Measurements from ENCODE around the gene CSNK1D.

Gene CSNK1D

DNA sequence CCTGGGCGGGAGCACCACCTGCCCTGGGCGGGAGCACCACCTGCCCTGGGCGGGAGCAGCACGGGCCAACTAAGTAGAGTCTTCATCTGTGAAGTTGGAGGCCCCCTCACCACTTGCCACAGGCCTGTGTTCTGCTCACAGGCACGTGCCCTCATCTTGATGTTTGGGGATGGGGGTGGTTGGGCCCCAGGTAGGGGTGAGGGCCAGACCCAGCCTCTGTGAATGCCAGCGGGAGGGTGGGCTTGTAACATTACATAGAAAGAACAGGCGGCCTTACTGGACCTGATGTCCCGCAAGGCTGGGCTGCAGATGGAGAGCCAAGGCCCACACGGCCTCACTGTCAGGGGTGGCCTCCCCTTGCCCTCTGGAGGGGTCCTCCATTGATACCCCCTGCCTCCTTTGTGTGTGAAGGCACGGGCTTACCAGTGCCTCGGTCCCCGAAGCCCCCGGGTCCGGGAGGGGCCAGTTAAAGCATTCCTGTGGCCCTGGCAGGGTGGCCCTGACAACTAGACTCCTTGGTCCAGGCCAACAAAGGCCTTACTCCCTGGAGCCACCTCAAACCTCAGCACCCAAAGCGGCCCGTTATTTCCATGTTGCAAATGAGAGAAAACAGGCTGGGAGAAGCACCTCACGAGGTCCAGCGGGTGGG is 45.7 kb downstream of the CSNK1D start:
- DNase-seq = no peak

DNA sequence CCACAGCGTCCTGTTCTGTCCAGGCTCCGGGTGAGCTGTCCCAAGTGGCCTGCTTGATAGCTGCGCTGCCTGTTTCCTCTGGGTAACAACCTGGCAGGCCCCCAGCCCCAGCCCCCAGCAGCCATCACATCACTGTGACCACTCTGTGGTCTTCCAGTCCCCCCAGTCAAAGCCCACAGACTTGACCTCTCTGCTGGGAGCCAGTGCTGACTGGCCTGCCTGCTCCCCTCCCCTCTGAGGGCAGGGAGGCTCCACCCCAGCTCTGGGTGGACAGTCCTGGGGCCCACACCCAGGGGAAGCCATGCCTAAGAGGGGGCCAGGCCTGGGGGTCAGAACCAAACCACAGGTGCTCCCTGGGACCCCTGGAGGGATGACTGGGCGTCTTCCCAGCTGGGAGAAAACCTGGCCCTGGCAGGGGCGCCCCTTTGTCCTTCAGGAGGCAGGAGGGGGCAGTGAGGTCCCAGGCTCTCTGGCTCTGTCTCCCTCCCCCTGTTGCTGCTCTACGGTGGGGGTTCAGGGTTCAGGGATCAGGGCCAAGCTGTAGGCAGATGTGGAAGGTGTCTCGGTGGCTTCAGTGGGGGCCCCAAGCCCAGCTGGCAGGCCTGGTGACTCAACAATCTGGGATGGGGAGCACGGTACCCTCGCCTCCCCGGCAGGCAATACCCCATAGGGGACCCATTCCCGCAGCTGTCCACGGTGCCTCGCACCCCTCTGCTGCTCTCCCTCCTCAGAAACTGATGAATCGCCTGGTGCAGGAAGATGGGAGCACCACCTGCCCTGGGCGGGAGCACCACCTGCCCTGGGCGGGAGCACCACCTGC is 46.5 kb downstream of the CSNK1D start:
- no peak for DNase-seq

DNA sequence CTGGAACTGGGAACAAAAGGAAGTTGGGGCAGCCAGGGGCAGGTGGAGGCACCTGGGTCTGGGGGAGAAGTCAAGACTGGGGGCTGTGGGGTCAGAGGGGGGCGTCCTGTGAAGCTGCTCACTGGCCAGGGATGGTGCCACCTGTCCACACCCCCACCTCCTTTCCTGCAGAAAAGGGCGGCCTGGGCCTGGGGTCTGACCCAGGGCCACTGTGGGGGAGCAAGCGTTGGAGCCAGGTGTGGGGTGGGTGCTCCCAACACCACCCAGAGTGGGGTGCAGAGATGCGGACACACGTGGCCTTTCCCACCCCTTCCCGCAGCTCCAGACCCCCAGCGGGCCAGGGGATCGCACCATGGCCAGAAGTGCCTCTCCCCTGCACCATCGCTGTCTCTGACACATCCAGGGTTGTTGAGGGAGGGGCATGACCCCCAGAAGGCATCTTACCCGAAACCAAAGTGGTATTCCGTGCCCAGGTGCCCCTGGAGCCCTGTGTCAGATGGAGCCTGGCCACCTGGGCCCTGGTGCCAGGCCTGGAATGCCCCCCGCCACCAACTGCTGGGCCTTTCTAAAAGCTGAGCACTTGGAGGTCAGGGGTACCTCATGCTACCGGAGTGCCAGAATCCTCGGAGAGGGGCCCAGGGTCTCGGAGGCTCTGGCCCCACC is 47.2 kb downstream of the CSNK1D start:
- DNase-seq = no peak

DNA sequence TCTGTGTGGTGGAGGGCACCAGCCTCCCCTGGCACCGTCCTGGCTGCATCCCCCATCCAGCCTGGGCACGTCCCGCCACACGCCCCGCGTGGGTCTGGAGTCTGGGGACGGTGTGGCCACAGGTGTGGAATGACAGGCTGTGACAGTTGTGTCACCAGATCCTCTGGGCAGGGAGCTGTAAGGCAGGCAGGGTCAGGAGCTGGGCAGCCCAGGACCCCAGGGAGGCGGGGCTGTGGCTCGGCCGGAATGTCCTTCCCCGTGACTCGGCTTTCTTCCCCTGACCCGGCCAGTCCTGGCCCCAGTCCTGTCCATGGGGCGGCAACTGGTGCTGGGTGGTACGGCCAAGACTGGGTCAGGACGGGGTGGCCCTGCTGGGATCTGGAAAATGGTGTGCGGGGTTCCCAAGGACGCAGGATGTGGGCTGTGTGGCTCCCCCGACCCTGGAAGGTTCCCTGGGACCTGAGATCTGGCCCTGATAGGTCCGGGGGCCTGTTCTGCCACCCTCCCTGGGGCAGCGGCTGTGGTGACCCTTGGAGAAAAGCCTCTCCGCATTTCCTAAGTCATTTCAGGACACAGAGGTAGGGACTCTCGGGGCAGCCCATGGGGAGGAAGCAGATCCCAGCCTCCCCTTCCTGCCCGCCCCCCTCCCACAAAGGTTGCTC is 48.0 kb downstream of the CSNK1D start:
- DNase-seq = no peak

DNA sequence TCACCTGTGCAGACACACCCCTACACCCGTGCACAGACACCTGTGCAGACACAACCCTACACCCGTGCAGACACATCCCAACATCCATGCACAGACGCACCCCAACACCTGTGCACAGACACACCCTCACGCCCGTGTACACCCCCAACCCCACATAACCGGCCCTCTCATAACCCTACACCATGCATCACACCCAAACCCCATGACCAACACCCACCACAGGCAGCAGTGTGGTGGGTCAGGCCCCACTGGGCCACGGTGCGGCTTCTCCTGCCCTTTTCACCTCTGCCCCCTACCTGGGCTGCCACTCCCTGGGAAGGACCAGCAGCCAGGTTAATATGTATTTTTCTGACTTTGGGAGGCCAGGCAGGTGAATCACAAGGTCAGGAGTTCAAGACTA is 48.8 kb downstream of the CSNK1D start:
- DNase-seq = no peak

DNA sequence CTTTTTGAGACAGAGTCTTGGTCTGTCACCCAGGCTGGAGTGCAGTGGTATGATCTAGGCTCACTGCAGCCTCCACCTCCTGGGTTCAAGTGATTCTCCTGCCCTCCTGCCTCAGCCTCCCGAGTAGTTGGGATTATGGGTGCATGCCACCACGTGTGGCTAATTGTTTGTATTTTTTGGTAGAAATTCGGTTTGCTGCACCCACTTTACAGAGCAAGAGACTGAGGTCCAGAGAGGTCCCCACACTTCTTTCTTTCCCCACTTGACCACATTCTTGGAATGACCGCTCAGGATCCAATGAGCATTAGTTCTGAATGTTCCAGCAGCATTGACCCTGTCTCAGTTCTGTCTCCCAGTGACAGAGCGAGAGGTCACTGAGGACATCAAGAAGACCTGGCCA is 50.0 kb downstream of the CSNK1D start:
- no peak for DNase-seq

DNA sequence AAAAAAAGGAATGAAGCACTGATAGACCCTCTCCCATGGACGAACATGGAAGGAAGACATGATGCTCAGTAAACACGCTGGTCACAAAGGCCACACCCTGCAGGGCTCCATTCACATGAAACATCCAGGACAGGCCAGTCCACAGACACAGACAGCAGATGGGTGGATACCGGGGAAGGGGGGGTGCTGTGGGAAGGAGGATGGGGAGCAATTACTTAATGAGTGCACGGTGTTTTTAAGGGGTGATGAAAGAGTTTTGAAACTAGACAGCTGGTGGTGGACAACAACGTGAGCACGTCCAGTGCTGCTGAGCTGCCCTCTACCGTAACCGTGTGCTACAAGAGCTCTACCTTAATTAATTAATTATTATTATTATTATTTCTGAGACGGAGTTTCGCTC is 50.7 kb downstream of the CSNK1D start:
- no peak for DNase-seq

DNA sequence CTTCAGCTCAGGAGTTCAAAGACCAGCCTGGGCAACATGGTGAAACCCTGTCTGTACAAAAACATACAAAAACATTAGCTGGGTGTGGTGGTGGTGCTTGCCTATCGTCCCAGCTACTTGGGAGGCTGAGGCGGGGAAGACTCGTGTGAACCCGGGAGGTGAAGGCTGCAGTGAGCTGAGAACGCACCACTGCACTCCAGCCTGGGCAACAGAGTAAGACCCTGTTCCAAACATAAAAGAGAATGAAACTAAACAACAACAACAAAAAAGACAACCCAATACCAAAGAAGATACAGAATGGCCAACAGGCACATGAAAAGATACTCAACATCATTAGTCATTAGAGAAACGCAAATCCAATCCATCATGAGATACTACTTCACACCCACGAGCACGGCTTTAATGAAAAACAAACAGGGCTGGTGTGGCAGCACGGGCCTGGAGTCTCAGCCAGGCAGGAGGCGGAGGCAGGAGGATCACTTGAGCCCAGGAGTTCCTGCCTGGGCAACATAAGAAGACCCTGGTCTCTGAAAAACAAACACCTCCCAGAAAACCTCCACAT is 52.1 kb downstream of the CSNK1D start:
- DNase-seq = no peak

DNA sequence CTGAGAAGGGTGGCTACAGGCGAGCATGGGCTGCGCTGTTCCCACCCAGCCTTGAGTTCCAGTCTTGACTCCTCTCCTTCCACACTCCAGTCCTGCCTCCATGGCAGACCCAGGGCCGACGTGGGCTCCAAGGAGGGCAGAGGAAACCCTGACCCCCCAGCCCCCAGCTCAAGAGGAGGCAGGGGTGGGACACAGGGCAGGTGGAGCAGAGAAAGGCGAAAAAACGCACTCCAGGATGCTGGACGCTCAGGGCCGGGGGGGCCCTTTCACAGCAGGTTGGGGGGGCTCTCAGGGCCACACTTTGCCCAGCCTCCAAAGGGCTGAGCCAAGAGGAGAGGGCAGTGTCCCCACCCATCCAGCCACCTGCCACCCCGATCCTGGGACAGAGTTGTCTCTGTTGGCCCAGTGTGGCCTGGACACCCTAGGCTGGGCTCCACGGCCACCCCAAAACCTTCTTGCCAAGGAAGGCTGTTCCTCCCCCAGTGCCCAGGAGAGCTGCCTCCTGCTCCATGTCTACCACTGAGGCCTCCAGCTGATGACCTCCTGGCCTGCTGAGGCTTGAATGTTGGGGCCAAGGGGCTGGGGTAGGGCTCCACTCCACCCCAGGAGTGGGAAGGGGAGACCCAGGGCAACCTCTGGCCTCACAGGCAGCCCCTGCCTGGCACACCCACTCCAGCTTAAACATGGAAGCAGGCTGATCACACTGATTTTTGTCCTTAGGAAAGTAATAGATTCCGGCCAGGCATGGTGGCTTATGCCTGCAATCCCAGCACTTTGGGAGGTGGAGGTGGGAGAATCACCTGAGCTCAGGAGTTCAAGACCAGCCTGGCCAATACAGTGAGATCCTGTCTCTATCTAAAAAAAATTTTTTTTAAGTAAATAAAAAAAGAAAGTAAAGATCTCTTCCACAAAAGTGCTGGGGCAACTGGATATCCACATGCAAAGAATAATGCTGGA is 53.5 kb downstream of the CSNK1D start:
- no peak for DNase-seq

DNA sequence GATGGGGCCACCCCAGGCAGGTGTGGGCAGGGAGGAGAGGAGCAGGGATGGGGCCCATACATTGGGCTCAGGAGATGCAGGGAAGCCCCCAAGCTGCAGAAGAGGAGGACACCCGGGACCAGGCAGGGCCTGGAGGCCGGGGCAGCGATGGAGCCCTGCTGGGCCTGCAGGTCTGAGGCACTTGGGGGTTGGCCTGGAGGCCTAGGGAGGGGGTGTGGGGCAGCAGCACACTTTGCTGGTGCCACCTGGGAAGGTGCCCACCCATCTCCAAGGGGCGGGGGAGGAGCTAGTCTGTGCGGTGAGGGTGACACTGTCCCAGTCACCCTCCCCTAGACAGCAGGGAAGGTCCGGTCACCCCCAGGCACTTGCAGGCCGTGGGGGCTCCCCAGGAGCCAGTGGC is 54.4 kb downstream of the CSNK1D start:
- DNase-seq = no peak

DNA sequence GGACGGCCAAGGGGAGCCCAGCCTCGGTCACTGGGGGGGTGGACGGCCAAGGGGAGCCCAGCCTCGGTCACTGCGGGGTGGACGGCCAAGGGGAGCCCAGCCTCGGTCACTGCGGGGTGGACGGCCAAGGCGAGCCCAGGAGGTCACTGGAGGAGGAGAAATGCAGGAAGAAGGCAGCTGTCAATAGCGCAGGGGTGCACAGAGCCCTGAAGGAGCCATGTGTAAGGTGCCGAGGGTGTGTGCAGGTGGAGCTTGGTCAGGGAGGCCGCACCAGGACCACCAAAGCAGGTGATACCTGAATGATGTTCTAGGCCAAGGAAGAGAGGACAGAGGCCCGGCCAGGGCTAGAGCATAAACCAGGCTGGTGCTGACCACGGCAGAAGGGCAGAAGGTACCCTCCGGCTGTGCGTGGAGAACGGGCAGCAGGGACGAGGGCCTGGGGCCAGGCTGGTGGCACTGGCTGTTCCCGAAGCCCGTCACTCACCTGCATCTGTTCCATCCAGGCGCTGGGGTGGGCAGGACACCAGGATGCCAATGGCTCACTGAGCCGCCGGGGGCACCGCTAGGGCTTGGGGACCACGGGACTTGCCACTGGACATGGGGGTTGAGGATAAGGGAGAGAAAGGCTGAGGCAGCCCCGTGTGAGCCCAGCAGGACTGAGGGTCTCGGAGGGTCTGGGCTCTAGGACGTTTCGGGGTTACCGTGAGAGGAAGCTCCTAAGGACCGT is 55.0 kb downstream of the CSNK1D start:
- no peak for DNase-seq

DNA sequence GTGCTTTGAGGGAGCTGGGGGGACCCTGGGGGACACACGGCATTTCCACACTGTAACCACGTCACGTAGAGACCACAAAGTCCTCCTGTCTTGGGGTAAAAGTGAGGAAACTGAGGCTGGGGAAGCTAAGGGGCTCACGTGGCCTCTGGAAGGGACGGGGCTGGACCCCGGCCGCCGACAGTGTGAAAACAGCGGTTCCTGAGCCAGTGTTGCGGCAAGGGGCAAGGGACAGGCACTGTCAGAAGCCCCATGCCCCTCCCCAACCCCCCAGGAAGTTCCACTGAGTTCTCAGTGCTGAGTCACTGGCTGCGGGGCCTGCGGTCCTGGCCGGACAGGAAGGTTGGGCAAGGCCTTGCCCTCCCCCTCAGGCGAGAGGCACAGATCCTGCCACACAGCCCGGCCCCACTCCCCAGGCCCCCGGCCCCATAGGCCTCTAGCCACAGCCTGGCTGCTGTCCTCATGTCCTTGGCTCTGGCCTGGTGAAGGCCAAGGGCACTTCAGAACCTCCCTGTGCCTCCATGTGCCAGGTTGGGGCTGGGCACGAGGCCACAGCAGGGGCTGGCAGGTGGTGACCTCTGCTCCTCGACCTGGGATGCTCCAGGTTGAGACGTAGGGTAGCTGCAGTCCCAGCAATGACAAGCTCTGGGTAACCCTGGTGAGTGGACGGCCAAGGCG is 55.8 kb downstream of the CSNK1D start:
- DNase-seq = peak in 1 of 2 donors; percentile 33

DNA sequence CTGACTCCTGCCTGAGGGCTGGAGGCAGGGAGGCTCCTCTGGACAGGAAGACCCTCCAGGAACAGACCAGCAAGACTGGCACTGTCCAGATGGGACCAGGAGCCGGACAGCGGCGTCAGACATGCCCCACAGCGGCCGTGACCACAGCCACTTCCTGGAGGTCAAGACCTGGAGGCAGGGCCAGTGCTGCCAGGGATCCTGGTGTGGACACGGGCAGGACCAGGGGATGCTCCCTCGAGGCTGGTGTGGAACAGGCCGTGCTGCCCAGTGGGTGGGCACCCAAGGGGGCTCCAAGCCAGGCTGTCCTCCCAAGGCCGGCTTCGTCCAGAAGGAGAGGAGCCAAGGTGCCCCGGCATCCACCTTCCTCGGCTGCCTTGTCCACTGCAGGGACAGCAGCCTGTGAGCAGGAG is 56.4 kb downstream of the CSNK1D start:
- no peak for DNase-seq

DNA sequence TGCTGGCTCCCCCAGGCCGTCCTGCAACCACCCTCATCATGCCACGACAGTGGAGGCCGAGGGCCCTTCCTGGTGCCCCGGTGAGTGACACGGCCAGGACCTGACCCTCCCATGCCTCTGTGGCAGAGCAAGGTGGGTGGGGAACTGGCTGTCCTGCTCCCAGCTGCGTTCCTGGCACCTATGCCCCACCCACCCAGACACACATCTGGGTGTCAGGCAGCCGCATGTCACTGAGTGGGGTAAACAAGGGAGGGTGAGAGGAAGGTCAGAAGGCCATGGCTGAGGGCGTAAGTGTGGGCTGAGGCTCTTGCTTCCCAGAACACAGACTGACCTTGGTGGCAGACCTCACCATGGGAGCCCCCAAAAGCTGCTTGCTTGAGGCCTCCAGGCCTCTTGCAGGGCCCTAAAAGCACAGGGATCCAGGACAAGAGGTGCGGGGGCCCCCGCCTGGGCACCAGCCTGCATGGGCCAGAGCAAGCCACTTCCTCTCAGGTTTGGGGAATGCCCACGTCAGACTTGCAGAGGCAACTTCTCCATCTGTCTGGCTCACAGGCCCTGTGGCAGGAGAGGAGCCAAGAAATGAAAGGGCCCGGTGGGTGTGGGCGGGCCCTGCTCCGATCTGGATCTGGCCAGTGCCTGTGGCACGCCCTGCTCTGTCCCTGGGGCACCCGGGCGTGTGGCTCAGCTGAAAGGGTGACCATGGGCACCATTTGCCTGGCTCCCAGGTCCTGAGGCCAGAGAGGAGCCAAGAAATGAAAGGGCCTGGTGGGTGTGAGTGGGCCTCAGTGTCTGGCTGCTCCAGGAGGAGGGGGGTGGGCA is 57.0 kb downstream of the CSNK1D start:
- DNase-seq = peak in 1 of 2 donors; percentile 47

DNA sequence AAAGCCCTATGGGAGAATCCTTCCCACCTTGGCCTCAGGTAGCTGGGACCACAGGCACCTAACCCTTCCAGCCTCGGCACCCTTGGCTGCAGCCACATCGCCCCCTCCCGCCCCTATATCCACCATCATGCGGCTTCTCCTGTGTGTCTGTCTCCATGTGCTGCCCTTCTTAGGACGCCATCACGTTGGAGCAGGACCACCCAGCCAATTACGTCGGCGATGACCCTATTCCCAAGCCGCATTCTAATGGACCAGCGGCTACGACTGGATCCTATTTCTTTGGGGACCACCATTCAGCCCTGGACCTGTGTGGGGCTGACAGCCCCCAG is 57.6 kb downstream of the CSNK1D start:
- no peak for DNase-seq

DNA sequence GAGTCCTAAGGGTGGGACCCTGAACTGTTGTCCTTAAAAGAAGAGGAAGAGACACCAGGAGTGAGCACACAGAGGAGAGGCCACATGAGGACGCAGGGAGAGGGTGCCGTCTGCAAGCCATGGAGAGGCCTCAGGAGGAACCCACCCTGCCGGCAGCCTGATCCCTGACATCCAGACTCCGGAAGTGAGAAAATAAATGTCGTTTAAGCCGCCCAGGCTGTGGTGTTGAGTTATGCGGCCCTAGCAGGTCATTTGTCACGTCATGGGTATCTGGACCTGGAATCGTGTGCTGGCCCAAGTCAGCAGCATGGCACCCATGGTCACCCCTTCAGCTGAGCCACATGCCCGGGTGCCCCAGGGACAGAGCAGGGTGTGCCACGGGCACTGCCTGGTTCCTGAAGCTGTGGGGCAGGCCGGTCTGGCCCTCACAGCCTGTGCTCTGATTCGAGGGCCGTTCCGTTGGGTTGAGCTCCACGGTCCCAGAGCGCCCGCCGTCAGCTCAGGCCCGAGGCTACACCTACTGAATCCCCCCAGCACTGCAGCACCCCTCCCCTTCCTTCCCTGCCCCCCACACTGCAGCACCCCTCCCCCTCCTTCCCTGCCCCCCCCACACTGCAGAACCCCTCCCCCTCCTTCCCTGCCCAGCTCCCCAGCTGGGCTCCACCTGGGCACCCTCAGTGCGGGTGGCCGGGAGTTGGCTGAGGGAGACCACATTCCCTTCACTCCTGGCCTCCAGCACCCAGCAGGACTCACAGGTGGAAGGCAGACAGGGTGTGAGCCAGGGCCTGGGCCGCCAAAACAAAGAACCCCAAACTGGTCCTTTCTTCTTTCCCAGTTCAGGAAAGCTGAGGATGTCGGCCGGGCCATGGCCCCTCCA is 58.2 kb downstream of the CSNK1D start:
- DNase-seq = no peak

DNA sequence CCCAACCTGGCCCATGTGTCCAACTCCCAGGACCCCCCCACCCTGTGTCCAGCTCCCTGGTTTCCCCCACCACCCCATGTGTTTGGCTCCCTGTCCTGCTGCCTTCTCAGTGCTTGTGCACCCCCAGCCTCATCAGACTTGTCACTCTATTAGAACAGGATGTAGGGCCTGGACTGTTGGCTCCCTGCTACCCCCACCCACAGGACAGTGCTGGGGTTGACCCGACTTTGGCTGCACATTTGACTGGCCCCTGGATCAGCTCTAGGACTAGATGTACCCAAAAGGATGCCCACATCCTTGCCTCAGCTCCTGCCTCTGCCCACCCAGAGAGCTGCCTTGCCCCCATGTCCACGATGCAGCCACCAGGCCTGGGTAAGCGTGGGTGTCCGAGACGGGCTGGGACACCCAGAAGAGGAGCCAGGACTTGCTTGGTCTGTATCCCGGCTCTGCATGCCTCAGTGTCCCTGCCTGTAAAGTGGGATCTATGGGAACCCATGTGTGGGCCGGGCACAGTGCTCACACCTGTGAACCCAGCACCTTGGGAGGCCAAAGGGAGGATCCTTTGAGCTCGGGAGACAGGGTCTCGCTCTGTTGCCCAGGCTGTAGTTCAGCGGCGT is 59.4 kb downstream of the CSNK1D start:
- DNase-seq = no peak

Data from hippocampal formation (tissue), 2 donors.